HG03575 (cell line): Measurements from ENCODE around the gene GFOD2.

ENCODE experiments used
- ATAC-seq: cut with Tn5 transposase; IDR thresholded peaks from one replicate; pipeline ENCODE4 v1.9.1; 2021; ENCODE audit not compliant: unreplicated experiment, insufficient number of reproducible peaks, low FRiP score; ENCODE audit errors: extremely low read depth

The GFOD2 gene

DNA sequence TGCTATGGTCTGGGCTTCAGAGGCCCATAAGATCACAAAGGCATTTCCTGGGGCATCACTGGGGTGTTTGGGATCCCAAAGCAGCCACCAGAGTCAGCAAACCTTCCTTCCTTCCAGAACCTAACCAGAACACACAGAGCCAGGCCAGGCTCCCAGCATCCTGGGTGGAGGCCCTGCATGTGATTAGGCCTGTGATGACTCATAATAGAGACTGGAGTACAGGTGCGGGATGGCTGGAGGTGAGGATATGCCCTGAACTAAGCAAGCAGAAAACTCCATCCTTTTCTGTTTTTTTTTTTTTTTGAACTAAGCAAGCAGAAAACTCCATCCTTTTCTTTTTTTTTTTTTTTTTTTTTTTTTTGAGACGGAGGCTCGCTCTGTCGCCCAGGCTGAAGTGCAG, 17.7 kb upstream of the GFOD2 start:
- no peak for ATAC-seq

DNA sequence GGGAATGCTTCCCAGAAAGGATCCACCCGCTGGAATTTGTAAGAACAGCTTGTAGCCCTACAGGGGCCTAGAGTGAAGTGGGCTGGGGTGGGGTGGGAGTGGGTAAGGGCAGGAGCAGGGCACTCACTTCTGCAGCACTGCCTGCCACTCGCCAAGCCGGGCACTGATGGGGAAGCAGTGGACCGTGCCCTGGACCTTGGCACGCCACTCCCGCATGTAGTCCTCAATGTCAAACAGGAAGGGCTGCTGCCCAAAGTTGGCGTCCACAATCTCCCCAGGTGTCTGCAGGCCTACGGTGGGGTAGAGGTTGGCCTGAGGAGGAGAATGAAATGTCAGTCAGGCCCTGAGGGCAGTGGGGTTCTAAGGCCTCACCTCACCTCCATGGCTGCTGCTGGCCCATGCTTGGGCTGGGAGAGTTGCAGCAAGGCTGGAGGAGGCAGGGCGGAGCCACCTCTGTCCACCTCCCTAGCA, 15.7 kb upstream of the GFOD2 start:
- ATAC-seq: no peak

DNA sequence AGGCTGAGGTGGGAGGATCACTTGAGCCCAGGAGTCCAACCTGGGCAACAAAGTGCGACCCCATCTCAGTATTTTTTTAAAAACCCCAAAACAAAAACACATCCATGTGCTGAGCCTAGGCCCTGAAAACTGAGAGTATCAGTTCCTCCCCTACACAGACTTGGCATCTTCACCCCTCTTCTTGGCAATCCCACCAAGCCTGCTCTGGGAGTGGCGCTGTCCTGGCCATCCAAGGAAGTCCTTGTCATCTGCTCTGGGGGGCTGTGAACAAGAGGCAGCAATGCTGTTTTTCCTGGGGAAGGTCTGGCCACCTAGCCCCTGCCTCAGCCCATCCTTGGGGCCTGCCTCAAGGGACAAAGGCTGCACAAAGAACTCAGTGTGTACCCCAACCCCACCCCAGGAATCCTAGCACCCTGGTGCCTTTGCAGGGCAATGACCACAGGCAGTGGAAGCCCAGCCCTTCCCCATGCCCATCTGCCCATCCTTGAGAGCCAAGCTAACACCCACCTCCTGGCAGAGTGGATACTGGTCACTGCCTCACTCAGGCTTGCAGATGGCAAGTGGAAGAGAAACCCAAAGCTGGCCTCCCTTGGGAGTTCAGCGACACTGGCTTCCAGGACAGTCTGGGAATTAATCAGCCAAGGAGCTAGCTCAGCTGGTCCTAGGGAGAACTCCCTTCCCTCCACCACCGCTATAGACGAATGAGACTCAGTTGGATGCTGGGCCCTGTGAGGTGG, 14.8 kb upstream of the GFOD2 start:
- no peak for ATAC-seq

DNA sequence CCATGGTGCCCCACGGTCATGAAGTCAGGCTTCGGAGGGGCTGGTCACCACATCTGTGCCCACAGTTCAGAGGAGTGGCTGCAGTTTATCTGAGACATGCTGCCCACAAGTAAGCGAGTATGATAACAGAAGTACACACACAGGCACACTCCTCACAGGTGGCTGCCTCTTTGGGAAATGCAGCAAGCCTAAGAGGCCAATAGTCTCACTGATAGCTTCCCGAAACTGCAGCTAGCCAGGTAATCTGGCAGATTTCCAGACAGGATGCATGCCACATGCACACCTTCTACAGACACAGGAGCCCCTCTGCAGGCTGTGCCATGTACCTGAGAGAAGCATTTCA, 12.6 kb upstream of the GFOD2 start:
- no peak for ATAC-seq

DNA sequence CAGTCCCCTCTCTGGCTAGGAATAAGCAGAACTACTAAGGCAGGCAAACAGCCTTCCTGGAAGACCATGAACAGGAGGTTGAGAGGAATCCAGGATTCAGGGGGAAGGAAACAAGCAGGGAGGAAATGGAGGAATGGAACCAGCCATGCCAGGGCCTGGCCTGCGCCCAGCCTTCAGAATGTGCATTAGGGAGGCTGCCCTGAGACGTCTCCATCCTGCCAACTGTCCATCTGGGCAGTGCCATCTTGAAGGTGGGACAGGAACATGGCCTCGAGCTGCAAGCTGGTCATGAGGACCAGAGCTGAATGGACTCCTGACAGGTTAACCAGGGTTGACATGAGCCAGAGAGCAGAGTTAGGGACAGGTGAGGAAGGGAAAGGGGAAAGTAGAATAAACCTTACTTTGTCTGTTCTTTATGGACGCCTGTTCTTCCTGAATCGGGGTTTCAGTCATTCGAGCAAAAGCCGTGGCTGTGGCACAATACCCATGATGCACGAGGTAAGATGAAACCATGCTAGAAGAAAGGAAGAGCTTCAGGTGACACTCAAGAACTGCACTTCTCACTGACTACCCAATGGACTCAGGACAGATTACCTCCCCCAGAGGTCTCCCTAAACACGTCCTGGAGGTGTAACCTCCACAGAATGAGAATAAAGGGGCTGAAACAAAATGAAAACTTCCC, 12.1 kb upstream of the GFOD2 start:
- ATAC-seq: no peak

DNA sequence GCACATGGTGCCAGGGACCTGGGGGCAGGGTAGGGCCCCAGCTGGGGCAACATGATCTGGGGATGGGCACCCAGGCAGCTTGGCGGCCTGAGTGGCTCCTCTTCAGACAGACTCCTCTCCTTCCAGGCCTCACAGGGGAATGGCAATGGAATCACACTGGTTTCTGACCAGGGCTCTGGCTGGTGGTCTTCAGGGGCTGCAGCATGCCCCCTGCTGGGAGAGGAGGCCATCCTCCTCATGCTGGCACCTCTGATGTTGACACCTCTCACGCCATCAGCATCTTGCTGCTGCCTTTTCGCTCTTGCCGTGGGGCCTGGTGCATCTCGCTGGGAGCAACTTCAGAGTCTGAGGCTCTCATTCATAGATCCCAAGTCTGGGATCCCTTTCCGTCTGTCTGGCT, 11.2 kb upstream of the GFOD2 start:
- ATAC-seq: no peak

DNA sequence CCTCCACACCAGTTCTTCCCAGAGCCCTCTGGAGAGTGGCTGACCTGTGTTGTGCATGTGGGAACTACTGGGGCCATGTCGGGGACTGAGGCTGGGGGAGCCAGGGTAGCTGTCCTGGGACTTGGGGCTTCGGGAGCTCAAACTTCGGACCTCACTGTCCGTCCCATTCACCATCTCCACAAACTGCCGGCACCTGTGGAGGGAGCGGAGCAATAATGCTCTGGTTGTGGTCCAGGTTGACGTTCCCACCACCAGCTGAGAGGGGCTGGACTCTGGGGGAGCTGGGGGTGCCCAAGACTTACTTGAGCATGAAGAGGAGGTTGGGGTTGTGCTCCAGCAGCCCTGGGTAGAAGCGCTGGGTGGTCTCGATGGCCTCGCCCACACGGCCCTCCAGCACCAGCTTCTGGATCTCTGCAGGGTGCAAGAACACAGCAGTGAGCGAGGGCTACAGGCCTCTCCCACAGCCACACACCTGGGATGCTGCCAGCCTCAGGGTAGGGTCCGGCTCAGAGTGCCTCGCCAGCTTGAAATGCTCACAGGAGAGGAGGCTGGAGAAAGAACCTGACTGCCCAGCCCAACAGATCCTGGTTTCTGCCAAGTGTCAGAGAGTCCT, 10.6 kb upstream of the GFOD2 start:
- no peak for ATAC-seq

DNA sequence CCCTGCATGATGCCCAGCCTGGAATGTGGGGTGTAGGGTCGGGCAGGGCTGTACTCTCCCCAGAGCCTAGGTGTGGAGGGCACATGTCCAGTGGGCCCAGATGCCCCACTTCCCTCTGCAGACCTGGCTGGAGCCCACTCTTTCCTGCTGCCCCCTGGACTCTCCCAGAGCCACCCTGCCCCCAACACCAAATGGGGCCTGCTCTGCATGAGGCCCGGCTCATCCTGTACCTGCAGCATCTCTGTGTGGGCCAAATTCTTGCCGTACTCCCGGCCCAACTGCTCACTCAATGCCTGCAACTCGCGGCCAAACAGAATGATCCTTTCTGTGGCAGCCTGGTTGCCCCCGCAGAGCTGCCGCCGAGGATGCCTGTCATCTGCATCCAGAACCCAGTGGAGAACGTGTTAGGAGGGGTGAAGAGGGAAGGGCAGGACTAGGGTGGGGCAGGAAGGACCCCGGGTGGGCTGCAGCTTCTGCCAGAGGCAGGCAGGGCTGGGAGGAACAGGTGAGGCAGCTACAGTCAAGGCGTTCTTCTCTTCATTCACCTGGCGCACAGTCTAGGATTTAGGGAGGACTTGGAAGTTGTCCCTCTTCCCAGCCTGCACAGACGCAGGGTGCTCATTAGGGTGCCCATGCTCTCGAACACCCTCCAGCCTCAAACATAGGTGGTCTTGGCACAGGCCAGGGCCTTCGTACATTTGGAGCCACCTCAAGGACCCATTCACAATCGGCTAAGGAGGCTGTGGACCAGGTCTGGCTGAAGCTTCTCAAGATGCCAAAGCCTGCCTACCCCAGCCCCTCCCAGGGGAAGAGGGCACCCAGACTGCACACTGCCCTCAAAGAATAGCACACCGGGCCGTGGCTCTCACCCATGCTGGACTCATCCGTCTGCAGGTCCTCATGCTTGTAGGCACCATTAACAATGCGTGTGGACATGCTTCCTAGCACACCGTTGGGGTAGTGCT, 8.7 kb upstream of the GFOD2 start:
- no peak for ATAC-seq

DNA sequence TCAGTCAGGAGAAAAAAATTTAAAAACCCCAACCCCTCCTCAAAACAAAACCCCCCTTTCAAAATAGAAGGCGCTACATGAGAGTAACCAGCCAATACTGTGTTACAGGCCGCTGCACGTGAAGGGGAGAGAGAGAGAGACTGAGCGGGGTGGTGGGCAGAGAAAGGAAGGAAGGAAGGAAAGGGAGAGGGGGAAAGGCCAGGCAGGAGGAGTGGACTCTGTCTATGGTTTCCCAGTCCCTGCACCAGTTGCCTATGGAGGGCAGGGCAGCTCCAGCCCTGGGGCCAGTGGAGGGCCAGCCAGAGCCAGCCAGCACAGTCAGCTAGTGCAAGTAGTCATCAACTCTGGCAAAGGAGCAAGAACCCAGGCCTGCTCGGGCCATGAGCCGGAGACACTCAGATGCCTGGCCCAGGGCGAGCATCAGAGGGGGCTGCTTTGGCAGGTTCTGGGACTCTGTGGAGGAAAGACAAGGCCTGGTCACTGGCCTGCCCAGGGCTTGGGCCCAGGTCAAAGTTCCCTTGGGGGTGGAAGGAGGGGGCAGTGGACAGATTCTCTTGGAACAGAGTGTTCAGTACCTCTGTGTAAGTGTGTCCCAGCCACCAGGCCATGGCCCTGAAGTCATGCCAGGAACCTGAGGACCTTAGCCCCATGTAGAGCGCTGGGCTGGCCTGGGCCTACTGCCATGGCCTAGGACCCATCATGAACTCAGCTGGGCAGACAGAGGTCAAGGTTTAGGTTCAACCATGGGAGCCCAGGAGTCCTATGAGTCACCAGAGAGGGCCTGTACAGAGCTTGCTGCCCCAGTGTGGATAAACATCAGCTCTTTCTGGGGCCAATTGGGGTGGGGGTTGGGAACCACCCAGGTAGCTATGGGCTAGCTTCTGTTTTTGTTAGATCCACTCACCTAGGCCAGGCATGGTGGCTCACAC, 7.3 kb upstream of the GFOD2 start:
- ATAC-seq: no peak

DNA sequence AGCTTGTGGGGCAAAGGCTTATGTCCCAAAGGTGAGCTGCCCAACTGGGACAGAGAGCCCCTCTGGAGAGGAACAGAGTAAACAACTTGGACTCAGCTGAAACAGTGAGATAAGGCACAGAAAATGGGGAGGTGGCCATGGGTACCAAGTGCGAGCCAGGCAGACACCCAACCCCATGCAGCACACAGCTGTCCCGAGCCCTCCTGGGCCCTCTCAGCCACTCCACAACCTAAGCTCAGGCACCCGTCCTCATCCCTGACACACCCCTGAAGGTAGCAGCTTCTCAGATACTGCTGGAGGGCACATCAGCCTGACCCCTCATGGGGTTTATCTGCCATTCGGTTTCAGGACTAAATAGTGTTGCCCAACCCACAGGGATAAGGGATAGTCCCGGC, 4.8 kb upstream of the GFOD2 start:
- ATAC-seq: no peak

DNA sequence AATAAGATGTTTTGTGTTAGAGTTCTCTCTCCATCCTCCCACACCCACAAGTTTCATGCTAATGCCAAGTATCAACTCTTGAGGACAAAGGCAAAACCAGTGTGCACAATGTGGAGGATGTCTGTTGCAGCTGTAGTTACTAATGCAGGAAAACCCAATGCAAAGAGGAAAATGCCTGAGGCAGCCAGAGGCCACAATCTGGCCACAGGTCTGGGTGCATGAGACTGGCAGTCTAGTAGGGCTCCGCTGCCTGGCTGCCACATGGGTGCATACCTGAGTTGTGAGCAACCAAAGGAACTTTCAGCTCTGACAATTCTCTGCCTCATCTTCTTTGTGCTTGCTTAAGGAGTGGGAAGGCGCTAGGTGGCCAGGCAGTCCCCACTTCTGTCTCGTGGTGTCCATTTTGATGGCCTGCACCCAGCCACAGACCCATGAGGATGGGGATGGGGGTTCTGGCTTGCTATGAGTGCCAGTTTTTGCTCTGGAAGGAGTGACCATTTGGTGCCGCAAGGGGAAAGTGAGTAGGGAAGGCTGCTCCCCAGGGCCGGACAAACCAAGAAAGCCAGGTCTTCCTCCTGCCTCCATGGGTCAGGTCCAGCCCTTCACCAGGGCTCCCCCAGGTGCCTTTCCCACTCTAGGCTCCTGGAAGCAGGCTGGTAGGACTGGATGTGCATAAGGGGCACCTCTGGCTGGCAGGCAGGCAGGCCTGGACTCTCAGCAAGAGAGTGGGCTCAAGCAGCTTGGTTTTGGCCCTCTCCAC, 4.2 kb upstream of the GFOD2 start:
- no peak for ATAC-seq

DNA sequence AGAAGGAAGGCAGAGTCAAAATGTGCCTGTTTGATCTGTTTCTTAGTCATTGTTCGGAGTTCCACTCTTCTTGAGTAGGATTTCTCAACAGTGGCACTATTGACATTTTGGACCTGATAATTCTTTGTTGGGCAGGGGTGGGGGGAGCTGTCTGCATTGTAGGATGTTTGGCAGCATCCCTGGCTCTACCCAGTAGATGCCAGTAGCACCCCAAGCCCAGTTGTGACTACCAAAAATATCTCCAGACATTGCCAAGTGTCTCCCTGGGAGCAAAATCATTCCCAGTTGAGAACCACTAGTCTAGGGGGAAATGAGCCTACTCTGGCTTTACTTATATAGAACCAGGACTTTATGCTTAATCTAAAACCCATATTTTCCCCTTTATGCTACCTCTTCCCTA, 1.1 kb upstream of the GFOD2 start:
- ATAC-seq: no peak

DNA sequence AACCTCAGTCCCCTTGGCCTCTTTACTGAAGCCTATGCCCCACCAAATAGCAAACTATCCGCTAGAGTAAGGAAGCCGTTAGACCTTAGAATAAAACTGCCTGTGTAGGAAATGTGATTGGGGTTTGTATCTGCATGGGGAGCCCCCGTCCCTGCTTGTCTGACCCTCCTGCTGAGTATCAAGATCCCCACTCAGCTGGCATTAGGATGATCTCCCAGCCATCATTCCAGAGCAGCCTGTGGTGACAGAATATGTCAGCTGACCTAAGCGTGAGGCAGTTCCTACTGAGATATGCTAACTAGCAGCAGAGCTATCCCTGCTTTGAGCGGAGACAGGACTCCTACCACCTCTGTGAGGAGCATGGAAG, 645 bp upstream of the GFOD2 start:
- no peak for ATAC-seq

DNA sequence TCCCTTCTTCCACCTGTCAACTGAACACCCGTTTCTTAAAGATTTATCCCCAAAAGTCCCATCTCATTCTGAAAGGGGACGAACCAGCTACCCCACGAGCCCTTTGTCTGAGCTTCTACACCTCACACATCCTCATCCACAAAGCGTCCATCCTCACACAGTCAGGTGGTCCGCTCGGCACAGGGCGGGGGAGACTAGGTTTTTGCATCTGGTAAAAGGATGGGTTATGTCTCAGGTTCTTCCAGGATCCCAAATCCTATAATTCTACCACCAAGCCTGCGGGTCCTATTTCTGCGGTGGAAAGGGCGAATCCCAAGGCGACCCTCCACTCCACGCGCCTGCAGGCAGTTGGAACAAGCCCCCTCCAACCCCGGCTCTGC, 458 bp downstream of the GFOD2 start:
- no peak for ATAC-seq

DNA sequence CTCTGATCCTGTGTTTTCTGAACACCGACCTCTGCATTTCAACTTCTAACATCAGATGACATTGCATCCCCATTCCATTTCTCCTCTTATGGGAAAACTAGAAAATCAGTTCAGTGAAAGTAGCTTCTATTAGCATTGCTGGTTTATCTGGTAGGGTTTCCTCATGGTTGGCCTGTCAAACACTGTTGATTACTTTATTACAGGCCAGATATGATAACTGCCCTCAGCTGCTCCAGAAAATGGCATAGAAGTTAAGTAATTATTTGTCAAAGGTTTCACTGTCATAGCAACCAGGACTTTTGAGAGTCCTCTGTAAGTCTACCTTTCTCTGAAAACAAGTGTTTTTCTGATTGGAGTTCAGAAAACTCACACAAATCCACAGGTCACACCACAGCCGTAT, 3.0 kb downstream of the GFOD2 start:
- no peak for ATAC-seq

DNA sequence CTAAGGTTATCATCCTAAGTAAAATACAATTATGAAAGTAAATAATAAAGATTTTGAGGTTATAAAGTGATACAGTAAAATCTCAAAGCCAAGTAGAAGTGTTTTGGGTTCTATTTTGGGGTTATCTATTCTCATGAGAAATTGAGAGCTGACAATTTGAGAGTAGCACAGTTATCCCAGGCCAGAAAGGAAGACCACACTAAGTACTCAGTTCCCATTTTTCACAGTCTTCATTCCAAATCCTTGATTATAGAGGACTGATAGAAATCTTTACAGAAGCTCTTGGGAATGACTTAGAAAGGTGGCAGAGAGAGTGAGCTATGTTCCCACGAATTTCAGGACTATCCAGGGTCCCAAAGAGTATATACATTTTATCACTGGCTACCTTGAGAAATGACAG, 4.6 kb downstream of the GFOD2 start:
- ATAC-seq: no peak

DNA sequence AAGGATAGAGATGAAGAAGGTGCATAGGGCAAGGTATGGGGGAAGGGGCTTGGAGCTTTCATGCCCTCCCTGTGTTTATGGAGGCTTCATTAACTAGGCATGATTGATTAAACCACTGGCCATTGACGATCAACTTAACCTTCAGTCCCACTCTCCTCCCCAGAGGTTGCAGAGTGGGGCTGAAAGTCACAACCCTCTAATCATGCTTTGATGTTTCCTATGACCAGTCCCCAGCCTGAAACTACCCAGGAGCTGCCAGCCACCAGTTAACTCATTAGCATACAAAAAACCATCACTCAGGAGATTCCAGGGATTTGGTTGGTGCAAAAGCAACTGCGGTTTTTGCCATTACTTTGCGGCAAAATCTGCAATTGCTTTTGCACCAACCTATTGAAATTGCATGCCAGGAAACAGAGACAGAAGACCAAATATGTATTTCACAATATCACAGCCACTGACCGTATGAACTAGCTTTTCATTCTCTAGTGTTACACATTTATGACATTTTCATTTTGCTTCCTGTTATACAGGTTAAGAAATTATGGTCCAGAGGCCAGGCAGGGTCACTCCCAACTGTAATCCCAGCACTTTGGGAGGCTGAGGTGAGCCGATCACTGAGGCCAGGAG, 5.4 kb downstream of the GFOD2 start:
- ATAC-seq: no peak
